Left hindlimb (tissue), 1 donor: ENCODE measurements around the gene CBX5.
A peak's percentile ranks its signal among the peaks of the same experiment; 100 is the strongest.
"Not testable (repeated sequence)": the region's sequence is repeated elsewhere in the genome, so short reads cannot be mapped to it uniquely, and the experiment has no call there.

Experiments
- DNase-seq: peaks from one replicate; pipeline ENCODE4 v3.0.0-alpha.2; 2018

The CBX5 gene

GRCh38 chr12:54265364-54265812, 14.5 kb downstream of the CBX5 start:
- DNase-seq, result no peak

GRCh38 chr12:54262403-54262925, 17.5 kb downstream of the CBX5 start:
- DNase-seq, result no peak

GRCh38 chr12:54261815-54262402, 18.0 kb downstream of the CBX5 start:
- no peak for DNase-seq

- DNase-seq, result peak; percentile 94
Observed at GRCh38 chr12:54259194-54260011, 20.5 kb downstream of the CBX5 start.

- no peak for DNase-seq
Observed at GRCh38 chr12:54258201-54258681, 21.7 kb downstream of the CBX5 start.

GRCh38 chr12:54257332-54257731, 22.6 kb downstream of the CBX5 start:
- DNase-seq, result no peak

GRCh38 chr12:54253240-54253639, 26.7 kb downstream of the CBX5 start:
- no peak for DNase-seq

GRCh38 chr12:54251667-54252284, 28.1 kb downstream of the CBX5 start:
- no peak for DNase-seq

- DNase-seq, result no peak
Observed at GRCh38 chr12:54249489-54249888, 30.4 kb downstream of the CBX5 start.

GRCh38 chr12:54246011-54246641, 33.8 kb downstream of the CBX5 start:
- DNase-seq, result no peak

GRCh38 chr12:54240971-54241588, 38.8 kb downstream of the CBX5 start:
- no peak for DNase-seq

- DNase-seq, result no peak
Observed at GRCh38 chr12:54240129-54240528, 39.8 kb downstream of the CBX5 start.

GRCh38 chr12:54239620-54240019, 40.3 kb downstream of the CBX5 start:
- DNase-seq, result no peak

GRCh38 chr12:54238531-54238930, 41.4 kb downstream of the CBX5 start:
- no peak for DNase-seq

- DNase-seq, result no peak
Observed at GRCh38 chr12:54232790-54233189, 47.1 kb downstream of the CBX5 start.

- DNase-seq, result not testable (repeated sequence)
Observed at GRCh38 chr12:54231269-54231668, 48.7 kb downstream of the CBX5 start.

- no peak for DNase-seq
Observed at GRCh38 chr12:54230555-54230954, 49.4 kb downstream of the CBX5 start.

GRCh38 chr12:54229624-54230212, 50.2 kb downstream of the CBX5 start:
- DNase-seq, result no peak

GRCh38 chr12:54228471-54228870, 51.5 kb downstream of the CBX5 start:
- DNase-seq, result no peak

- not testable (repeated sequence) for DNase-seq
Observed at GRCh38 chr12:54227927-54228326, 52.0 kb downstream of the CBX5 start.

GRCh38 chr12:54227376-54227775, 52.5 kb downstream of the CBX5 start:
- DNase-seq, result no peak

GRCh38 chr12:54225666-54226065, 54.3 kb downstream of the CBX5 start:
- no peak for DNase-seq
